Measurements from ENCODE around the gene C2orf42. TPM values are rescaled to one million over a fixed set of nuclear protein-coding genes. Genes with fewer than 3 reads are reported as not detected.
A peak's percentile ranks its signal among the peaks of the same experiment; 100 is the strongest.
"Not testable (repeated sequence)": the region's sequence is repeated elsewhere in the genome, so short reads cannot be mapped to it uniquely, and the experiment has no call there.

Gene C2orf42
- total RNA-seq = 9.5 TPM

DNA sequence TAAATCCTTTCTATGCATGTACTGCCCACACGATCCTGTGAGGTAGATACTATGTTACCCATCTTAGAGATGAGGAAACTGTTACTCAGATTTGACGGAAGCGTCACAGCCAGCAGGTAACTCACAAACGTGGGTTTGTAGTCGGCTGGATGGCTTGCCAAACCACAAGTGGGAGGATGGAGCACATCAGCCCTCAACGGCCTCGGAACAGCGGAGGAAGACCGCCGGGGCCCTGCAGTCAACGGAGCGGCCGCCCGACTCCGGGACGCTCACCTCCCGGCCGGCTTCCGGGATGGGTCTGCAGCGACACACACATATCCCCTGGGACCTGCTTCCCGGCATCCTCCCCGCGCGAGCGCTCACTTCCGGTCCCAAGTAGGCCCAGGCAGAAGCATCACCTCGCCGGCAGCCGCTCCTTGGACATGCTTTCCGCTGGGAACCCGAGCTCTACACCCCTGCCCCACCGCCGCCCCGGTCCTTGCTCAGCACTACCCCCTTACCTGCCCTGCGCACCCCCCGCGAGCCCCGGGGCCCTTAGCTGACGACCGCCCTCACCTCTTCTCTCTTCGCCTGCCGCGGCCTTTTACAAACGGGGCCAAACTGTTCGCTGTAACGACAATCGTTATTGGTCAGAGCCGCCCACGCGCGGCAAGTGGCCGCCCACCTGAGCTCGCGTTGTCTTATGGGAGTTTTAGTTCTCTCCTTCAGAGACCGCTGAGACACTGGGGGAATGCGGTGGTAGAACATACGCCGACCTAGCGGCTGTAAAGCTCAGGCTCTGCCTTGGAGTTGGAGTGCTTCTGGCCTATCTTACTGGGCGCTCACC is at the start of gene C2orf42:
Gene C2orf42, minus strand, starts transcription at position 602 of the 826 bp plus-strand sequence. CDS start 9,034 bp downstream, outside the sequence.
- TF ChIP-seq, protein P1, sequence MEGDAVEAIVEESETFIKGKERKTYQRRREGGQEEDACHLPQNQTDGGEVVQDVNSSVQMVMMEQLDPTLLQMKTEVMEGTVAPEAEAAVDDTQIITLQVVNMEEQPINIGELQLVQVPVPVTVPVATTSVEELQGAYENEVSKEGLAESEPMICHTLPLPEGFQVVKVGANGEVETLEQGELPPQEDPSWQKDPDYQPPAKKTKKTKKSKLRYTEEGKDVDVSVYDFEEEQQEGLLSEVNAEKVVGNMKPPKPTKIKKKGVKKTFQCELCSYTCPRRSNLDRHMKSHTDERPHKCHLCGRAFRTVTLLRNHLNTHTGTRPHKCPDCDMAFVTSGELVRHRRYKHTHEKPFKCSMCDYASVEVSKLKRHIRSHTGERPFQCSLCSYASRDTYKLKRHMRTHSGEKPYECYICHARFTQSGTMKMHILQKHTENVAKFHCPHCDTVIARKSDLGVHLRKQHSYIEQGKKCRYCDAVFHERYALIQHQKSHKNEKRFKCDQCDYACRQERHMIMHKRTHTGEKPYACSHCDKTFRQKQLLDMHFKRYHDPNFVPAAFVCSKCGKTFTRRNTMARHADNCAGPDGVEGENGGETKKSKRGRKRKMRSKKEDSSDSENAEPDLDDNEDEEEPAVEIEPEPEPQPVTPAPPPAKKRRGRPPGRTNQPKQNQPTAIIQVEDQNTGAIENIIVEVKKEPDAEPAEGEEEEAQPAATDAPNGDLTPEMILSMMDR (IDR thresholded peaks at IDR 0.05) = no peak
- Histone ChIP-seq H3K36me3 (no peaks in the 10 kb centered on the region), H3K4me3 (peak within 1 kb of the TSS; percentile 67 to 82), H3K4me1 (peaks cover 0 to 4% of the 10 kb centered on the region in 2 donors), H3K27ac (peak within 1 kb of the TSS; percentile 96 to 97), H3K9me3 (no peaks in the 10 kb centered on the region), H3K27me3 (no peaks in the 10 kb centered on the region)
- peak; percentile 85 to 98 for DNase-seq (ENCODE audit: low spot score in 2 of 2)
- intact Hi-C loops (cut with DNase I) = loop anchor here (1.0 to 2.0 kb wide), 5 partner anchors 48 to 276 kb away; partner anchors contain the start of genes PCBP1, SNRPG and TIA1

DNA sequence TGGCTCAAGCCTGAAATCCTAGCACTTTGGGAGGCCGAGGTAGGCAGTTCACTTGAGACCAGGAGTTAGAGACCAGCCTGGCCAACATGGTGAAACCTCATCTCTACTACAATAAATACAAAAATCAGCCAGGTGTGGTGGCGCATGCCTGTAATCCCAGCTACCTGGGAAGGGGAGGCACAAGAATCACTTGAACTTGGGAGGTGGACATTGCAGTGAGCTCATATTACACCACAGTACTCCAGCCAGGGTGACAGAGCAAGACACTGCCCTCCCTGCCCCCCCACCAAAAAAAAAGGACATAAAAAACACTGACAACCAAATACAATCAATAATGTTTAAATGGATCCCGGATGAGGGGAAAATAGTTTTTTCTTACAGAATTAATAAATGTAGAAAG is 49.8 kb upstream of the C2orf42 start:
- no peaks in the 10 kb centered on the region for H3K4me1 ChIP-seq

DNA sequence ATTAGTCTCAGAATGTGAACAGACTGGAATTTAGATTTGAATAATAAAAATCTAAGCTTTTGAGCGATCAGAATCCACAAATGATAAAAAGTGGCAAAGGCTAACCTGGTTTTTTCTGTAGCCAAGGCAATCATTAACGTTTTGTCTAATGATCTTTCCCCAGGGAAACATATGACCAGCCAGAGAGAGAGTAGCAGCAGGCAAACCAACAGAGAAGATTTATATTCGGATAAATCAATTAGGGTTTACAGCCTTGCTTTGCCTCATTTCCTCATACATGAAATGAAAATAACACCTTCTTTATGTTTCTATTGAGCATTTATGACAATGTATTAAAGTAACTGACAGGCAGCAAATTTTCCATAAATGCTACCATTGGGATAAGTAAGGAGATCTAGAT is 43.1 kb upstream of the C2orf42 start:
- Histone ChIP-seq H3K4me3 (no peak overlapping the region), H3K9me3 (no peaks in the 10 kb centered on the region), H3K27ac (no peak overlapping the region), H3K36me3 (peaks cover 43 to 44% of the 10 kb centered on the region in 2 donors), H3K27me3 (no peaks in the 10 kb centered on the region), H3K4me1 (no peaks in the 10 kb centered on the region)
- intact Hi-C loops (cut with DNase I) = no loop called here
- TF ChIP-seq, protein P1 (IDR thresholded peaks at IDR 0.05) = no peak
- no peak for DNase-seq (ENCODE audit: low spot score in 2 of 2)

More for the DNA sequence above, 49.8 kb upstream of the C2orf42 start:
- Histone ChIP-seq H3K4me3 (no peak overlapping the region), H3K36me3 (peaks cover 2 to 6% of the 10 kb centered on the region in 2 donors), H3K27ac (no peak overlapping the region), H3K27me3 (no peaks in the 10 kb centered on the region), H3K9me3 (no peaks in the 10 kb centered on the region)
- intact Hi-C loops (cut with DNase I) = no loop called here
- DNase-seq (ENCODE audit: low spot score in 2 of 2) = no peak
- TF ChIP-seq, protein P1 (IDR thresholded peaks at IDR 0.05) = no peak

DNA sequence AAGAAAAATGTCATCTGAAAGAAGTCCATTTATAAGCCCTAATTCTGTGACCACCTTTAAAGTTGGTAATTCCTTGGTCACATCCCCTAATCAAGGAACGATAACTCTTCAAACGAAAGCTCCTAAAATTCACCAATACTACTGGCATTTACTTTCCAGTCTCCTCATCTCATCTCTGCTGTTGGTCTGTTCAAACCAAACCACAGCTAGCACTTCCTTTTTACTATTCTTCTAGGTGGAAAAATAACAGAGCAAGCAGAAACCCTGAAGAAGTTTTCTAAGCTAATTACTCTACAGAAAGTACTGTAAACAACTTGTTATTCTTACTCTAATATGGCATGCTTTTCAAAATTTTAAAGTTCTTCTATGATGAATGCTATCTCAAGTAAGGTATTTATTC is 36.0 kb upstream of the C2orf42 start:
- Histone ChIP-seq H3K9me3 (no peaks in the 10 kb centered on the region), H3K27me3 (no peaks in the 10 kb centered on the region), H3K4me3 (no peak overlapping the region), H3K27ac (no peak overlapping the region), H3K4me1 (no peaks in the 10 kb centered on the region), H3K36me3 (peaks cover 70 to 73% of the 10 kb centered on the region in 2 donors)
- DNase-seq (ENCODE audit: low spot score in 2 of 2) = no peak
- TF ChIP-seq, protein P1 (IDR thresholded peaks at IDR 0.05) = no peak
- intact Hi-C loops (cut with DNase I) = no loop called here

DNA sequence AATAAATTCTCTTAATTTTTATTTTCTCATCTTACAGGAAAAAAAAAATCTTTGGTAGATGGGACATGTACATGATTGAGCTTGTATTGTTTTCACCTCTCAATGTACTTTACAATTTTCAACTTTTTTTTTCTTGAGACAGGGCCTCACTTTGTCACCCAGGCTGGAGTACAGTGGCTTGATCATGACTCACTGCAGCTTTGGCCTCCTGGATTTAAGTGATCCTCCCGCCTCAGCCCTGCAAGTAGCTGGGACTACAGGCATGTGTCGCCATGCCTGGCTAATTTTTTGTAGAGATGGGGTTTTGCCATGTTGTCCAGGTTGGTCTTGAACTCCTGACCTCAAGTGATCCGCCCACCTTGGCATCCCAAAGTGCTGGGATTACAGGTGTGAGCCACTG is 32.5 kb upstream of the C2orf42 start:
- H3K27ac ChIP-seq; H3K27me3 ChIP-seq; DNase-seq (ENCODE audit: low spot score in 2 of 2); H3K9me3 ChIP-seq; H3K4me1 ChIP-seq; H3K4me3 ChIP-seq; intact Hi-C loops (cut with DNase I): not testable (repeated sequence)
- peaks cover 74% of the 10 kb centered on the region in 2 donors for H3K36me3 ChIP-seq

DNA sequence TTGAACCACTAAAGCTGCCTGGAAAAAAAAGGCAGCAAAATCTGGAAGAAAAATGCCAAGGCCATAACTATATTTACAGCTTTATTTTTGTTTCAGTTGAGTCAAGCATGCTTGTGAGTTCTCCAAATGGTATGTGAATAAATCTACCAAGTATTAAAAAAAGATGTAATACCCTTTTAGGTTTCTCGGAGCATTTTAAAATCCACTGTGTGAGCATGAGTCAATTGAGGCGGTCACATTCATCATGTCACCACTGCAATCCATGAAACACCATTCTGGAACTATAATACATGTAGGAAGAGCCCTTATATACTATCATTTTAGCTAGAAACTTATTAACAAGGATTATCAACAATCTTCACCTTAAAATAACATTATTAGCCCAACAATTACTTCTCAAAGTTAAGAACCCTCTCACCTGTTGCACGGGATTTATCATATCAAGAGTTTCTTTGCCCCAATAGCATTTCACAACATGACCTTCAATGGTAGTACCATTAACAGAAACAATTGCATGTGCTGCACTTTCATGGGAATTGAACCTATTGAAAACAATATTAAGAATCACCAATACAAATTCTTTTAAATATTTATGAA is 24.2 kb upstream of the C2orf42 start:
- intact Hi-C loops (cut with DNase I) = no loop called here
- H3K9me3 ChIP-seq = no peaks in the 10 kb centered on the region
- no peak overlapping the region for H3K4me3 ChIP-seq
- peaks cover 29 to 63% of the 10 kb centered on the region in 2 donors for H3K36me3 ChIP-seq
- TF ChIP-seq, protein P1 (IDR thresholded peaks at IDR 0.05) = no peak
- H3K4me1 ChIP-seq = peaks cover 0 to 13% of the 10 kb centered on the region in 2 donors
- no peak for DNase-seq (ENCODE audit: low spot score in 2 of 2)
- peak overlapping the region; percentile 41 to 48 for H3K27ac ChIP-seq
- no peaks in the 10 kb centered on the region for H3K27me3 ChIP-seq
